Measurements from ENCODE around the gene VIPR1.

Gene VIPR1

GRCh38 chr3:42515976-42516375 lies 13.5 kb downstream of the VIPR1 start:
- no peak overlapping the region for H3K27ac ChIP-seq (replicated peaks)
- no peak overlapping the region for H3K4me3 ChIP-seq (replicated peaks; ENCODE audit: insufficient read depth, low read length)
- H3K27me3 ChIP-seq (ENCODE audit: insufficient read depth, poor library complexity, severe bottlenecking), result no peaks in the 10 kb centered on the region
- no peak for DNase-seq (ENCODE audit: low read depth in 1 of 2, low spot score in 1 of 2)
- no peak for TF ChIP-seq POLR2AphosphoS5 (IDR thresholded peaks at IDR 0.05; ENCODE audit: low read depth)
- no peak for TF ChIP-seq GABPA (IDR thresholded peaks at IDR 0.05; ENCODE audit: low read depth)
- TF ChIP-seq, protein P1, sequence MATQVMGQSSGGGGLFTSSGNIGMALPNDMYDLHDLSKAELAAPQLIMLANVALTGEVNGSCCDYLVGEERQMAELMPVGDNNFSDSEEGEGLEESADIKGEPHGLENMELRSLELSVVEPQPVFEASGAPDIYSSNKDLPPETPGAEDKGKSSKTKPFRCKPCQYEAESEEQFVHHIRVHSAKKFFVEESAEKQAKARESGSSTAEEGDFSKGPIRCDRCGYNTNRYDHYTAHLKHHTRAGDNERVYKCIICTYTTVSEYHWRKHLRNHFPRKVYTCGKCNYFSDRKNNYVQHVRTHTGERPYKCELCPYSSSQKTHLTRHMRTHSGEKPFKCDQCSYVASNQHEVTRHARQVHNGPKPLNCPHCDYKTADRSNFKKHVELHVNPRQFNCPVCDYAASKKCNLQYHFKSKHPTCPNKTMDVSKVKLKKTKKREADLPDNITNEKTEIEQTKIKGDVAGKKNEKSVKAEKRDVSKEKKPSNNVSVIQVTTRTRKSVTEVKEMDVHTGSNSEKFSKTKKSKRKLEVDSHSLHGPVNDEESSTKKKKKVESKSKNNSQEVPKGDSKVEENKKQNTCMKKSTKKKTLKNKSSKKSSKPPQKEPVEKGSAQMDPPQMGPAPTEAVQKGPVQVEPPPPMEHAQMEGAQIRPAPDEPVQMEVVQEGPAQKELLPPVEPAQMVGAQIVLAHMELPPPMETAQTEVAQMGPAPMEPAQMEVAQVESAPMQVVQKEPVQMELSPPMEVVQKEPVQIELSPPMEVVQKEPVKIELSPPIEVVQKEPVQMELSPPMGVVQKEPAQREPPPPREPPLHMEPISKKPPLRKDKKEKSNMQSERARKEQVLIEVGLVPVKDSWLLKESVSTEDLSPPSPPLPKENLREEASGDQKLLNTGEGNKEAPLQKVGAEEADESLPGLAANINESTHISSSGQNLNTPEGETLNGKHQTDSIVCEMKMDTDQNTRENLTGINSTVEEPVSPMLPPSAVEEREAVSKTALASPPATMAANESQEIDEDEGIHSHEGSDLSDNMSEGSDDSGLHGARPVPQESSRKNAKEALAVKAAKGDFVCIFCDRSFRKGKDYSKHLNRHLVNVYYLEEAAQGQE (IDR thresholded peaks at IDR 0.05; ENCODE audit: insufficient replicate concordance, low read depth), result no peak
- no peak for TF ChIP-seq SPI1 (IDR thresholded peaks at IDR 0.05; ENCODE audit: borderline replicate concordance, low read depth)
- TF ChIP-seq, protein P2, sequence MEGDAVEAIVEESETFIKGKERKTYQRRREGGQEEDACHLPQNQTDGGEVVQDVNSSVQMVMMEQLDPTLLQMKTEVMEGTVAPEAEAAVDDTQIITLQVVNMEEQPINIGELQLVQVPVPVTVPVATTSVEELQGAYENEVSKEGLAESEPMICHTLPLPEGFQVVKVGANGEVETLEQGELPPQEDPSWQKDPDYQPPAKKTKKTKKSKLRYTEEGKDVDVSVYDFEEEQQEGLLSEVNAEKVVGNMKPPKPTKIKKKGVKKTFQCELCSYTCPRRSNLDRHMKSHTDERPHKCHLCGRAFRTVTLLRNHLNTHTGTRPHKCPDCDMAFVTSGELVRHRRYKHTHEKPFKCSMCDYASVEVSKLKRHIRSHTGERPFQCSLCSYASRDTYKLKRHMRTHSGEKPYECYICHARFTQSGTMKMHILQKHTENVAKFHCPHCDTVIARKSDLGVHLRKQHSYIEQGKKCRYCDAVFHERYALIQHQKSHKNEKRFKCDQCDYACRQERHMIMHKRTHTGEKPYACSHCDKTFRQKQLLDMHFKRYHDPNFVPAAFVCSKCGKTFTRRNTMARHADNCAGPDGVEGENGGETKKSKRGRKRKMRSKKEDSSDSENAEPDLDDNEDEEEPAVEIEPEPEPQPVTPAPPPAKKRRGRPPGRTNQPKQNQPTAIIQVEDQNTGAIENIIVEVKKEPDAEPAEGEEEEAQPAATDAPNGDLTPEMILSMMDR (IDR thresholded peaks at IDR 0.05; ENCODE audit: insufficient read depth, low read length), result no peak

- H3K4me3 ChIP-seq (replicated peaks; ENCODE audit: insufficient read depth, low read length), result no peak overlapping the region
- H3K27ac ChIP-seq (replicated peaks), result no peak overlapping the region
Observed at GRCh38 chr3:42516443-42516842, 14.0 kb downstream of the VIPR1 start.

GRCh38 chr3:42517117-42517516 lies 14.7 kb downstream of the VIPR1 start:
- TF ChIP-seq GABPA (IDR thresholded peaks at IDR 0.05; ENCODE audit: low read depth), result no peak
- TF ChIP-seq POLR2AphosphoS5 (IDR thresholded peaks at IDR 0.05; ENCODE audit: low read depth), result no peak
- no peak for TF ChIP-seq SPI1 (IDR thresholded peaks at IDR 0.05; ENCODE audit: borderline replicate concordance, low read depth)
- TF ChIP-seq, protein P1 (IDR thresholded peaks at IDR 0.05; ENCODE audit: insufficient replicate concordance, low read depth), result no peak
- TF ChIP-seq, protein P2 (IDR thresholded peaks at IDR 0.05; ENCODE audit: insufficient read depth, low read length), result no peak
- no peak overlapping the region for H3K4me3 ChIP-seq (replicated peaks; ENCODE audit: insufficient read depth, low read length)
- H3K27ac ChIP-seq (replicated peaks), result no peak overlapping the region
- H3K27me3 ChIP-seq (ENCODE audit: insufficient read depth, poor library complexity, severe bottlenecking), result no peaks in the 10 kb centered on the region
- no peak for DNase-seq (ENCODE audit: low read depth in 1 of 2, low spot score in 1 of 2)

More at GRCh38 chr3:42516443-42516842, 14.0 kb downstream of the VIPR1 start:
- H3K27me3 ChIP-seq (ENCODE audit: insufficient read depth, poor library complexity, severe bottlenecking), result no peaks in the 10 kb centered on the region
- TF ChIP-seq, protein P1 (IDR thresholded peaks at IDR 0.05; ENCODE audit: insufficient replicate concordance, low read depth), result no peak
- TF ChIP-seq POLR2AphosphoS5 (IDR thresholded peaks at IDR 0.05; ENCODE audit: low read depth) (no peak), GABPA (IDR thresholded peaks at IDR 0.05; ENCODE audit: low read depth) (no peak)
- DNase-seq (ENCODE audit: low read depth in 1 of 2, low spot score in 1 of 2), result no peak
